Bone marrow (tissue), 2 donors: ENCODE results near the gene DCLRE1A.

Experiments
- DNase-seq, 2 donors: peaks; one replicate each; lab custom pipeline; 2025; lab: John Stamatoyannopoulos, UW

The DCLRE1A gene

DNA sequence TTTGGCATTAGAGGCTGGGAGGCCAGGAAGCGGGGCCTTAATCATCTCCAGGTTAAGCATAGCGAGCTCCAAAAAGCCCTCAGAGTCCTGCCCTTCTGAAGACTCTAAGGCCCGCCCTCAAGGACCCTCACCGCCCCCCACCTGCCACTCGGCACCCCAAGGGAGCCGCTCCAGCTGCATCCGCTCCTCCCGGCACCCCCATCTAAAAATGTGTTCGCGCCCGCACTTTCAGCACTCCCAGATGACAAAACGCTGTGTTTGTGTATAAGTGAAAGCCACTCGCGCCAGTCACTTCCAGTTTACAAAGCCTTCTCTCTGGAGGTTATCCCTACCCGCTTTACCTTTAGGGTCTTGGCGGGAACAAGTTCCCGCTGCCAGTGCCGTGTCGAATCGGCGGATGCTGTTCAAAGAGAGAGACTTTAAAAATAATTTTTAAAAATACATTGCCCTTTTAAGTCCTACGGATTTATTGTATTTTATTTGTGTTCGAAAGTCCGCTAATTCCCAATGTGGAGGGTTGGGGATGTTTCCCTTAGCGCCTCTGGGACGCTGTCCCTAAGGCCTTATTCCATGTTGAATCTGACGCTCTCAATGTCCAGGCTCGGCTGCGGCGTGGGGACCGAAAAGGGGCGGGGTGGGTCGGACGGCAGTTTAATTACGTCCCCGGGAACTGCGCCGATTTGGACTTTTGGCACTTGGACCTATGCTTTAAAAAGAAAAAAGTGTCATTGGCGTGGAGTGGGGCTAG is at the start of gene DCLRE1A, which contains the start of gene NHLRC2:
Gene DCLRE1A (minus strand): TSS at position 70 of the 748 bp plus-strand sequence. CDS start 900 bp downstream, outside the sequence.
Gene NHLRC2 (plus strand): TSS at position 649 of the 748 bp plus-strand sequence. CDS start 212 bp downstream, outside the sequence.
- DNase-seq: peak; percentile 82 to 91

DNA sequence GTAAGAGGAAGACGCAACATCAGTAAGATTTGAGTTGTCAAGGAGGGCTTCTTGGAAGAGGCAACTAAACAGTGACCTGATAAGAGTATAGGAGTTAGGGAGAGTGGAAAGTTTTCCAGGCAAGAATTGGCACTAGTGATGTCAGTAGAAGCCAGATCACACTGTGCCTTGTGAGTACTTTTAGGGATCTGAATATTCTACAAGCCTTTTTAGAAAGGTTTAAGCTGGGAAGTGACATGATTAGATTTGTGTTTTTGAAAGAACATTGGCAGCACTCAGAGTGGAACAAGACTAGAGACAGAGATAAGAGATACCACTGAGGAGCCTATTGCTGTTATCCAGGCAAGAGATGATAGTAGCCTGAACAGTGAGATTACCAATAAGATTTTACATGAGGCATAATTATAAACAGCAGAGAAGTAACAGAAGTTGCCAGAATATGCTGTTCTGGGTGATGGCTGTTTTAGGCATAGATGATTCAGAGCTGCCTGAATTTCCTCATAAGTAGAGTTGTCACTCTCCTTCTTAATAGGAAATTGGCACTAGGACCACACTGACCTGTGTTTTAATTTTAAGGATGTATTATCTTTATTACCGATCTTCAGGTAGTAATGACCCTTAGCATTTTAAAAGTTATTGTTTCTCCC is 46.2 kb upstream of the DCLRE1A start:
- DNase-seq: no peak

DNA sequence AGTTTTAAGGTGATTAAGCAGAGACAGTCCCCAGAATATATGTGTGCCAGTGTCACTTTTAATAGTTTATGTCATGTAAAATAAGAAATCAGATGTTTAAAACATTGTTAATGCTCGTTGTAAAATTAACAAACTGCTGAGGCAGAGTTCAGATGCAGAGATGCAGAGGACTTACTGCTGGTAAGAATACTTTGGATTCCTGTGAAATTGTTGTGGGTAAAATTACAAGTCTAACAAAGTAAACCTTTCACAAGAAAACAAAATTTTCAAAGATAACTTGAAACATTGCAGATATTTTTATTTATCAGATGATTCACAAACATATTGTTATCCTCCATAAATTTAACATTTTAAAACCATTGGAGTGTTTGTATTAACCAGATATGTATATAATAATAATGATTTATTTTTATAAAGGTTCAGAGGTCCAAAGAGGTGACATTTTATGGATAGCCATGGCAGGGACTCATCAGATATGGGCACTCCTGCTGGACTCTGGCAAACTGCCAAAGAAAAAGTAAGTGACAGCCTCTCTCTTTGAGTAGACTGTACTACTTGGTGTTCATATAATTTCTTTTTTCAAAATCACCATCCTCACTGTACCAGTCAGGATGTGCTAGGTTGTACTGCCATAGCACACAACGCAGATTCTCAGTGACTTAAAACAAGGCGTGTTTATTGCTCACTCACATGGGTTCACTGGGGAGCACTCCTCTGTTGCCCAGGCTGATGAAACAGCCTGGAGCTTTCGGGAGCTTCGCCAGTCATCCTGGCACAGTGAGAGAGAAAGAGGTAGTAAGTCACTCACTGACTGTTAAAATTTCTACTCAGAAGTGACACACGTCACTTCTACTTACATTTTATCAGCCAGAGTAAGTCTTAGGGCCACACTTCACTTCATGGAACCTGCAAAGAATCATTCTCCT is 44.1 kb upstream of the DCLRE1A start:
- DNase-seq: no peak

DNA sequence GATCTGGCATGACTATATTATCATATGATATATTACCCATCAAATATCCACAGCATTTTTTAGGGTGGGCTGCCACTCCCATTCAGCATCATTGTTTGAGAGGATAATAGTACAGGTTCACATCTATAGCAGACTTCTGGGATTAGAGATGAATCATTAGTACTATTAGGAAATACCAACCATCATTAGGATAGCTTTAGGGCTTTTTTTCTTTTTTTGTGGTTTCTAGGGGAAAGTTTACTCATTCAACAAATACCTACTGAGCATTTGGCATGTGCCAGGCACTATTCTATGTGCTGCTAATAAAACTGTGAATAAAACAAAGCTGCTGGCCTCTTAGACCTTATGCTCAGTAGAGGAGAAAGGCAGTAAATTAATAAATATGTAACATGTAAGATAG is 41.1 kb upstream of the DCLRE1A start:
- no peak for DNase-seq

DNA sequence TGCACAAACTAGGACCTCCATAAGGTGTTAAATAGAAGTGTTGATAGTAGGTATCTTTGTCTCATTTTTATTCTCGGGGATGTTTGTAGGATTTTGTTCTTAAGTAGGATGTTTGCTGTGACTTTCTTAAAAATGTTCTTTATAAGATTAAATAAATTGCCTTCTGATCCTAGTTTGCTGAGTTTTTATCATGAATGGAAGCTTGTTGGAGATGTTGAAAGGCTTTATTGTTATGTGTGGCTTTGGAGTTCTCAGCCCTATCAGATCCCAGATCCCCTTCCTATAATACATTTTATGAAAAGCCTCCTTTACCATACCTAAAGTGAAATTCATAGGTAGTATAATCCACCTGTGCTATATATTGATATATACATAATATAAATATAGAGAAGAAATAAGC is 40.7 kb upstream of the DCLRE1A start:
- no peak for DNase-seq

DNA sequence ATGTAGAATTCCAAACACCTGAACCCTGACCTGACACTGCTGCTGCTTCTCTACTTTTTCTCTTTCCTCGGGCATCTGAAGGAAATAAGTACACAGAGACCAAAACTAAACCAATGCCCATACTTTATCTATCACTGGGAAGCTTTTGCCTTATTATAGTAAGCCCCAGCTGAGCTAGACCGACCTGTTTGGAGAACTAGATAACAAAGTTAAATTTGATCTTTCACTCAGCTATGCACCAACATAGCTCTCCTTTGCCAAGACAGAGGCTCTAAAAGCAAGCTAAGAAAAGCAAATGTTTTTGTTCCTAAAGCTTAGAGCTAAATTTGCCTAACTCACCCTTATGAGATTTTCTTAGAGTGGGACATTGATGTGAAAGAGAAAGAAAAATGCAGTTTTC is 39.7 kb upstream of the DCLRE1A start:
- no peak for DNase-seq

DNA sequence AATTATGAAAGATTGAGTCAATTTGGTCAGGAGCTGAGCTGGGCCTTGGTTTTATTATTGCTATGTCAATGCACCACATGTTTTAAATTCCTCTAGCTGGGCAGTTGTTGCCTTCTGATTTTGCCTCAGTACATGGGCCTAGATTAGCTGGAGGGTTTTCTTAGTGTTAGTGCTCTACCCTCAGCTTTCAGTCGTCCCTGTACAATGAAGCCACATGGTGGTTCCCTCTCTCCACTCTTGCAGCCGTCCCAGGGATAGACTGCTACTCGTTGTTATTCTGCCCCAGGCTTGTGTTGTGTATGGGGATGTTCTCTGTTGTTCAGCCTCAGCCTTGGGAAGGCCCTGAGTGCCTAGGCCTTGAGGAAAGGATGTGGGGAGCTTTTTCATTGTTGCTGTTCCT is 37.6 kb upstream of the DCLRE1A start:
- DNase-seq: no peak

DNA sequence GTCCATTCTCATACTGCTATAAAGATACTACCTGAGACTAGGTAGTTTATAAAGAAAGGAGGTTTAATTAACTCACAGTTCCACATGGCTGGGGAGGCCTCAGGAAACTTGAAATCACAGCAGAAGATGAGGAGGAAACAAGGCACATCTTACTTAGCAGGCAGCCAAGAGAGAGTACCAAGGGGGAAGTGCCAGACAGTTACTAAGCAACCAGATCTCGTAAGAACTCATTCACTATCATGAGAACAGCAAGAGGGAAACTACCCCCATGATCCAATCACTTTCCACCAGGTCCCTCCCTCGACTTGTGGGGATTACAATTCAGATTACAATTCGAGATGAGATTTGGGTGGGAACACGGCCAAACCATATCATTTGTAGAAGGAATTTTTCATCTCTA is 36.9 kb upstream of the DCLRE1A start:
- DNase-seq: no peak

DNA sequence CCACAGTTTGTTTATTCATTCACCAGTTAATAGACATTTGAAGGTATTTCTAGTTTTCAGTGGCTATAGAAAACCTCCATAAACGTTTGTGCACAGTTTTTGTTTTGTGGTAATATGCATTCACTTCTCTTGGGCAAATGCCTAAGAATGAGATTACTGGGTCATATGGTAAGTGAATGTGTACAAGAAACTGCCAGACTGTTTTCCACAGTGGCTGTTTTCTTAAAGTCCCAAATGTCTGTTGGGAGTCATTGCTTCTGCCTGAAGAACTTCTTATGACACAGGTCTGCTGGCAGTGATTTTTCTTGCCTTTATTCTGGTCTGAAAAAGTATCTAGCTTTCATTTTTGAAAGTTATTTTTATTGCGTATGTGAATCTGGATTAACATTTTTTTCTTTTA is 36.0 kb upstream of the DCLRE1A start:
- no peak for DNase-seq

DNA sequence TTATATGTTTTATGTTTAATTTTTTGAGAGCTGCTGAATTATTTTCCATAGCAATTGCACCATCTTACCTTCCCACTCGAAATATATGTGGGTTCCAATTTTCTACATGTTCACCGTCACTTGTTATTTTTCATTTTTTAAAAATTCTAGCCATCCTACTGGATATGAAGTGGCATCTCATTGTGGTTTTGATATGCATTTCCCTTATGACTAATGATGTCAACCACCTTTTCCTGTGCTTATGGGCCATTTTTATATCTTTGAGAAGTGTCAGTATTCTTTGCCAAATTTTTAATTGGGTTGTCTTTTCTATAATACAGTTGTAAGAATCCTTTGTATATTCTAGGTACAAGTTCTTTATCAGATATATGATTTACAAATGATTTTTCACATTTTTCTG is 28.4 kb upstream of the DCLRE1A start:
- DNase-seq: peak in 1 of 2 donors; percentile 76

DNA sequence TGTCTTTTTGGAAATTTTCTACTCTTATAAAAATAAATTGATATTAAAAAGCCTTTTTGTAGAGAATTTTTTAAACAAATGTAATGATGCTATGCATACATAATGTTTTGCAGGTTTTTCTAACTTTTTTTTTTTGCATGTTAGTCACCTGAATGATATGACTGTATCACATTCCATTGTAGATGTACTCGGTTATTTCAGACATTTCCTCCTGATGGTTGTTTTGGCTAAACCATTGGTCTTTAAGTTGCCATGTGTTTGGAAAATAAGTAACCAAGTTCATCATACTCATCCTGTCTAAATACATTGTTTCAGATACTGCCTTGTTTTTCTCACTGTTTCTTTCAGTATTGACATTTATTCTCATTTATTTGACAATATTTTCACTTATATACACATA is 26.4 kb upstream of the DCLRE1A start:
- no peak for DNase-seq

DNA sequence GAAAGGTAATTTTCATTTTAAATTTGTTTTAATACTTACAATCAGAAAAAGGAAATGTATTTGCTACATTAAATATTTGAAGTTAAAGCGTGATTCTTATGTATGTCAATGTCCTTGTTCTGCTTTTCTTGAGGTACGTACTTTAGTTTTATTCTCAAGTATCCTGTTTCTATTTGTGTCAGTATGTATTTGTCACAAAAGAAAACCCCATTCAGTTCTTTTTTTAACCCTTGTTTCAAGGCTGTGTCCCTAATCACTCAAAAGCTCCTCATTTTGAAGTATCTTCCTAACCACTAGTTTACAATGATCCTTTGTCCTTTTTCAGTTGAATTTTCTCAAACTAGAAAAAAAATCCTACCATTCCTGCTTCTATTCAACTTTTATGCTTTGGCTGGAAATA is 25.8 kb upstream of the DCLRE1A start:
- DNase-seq: peak in 1 of 2 donors; percentile 28

DNA sequence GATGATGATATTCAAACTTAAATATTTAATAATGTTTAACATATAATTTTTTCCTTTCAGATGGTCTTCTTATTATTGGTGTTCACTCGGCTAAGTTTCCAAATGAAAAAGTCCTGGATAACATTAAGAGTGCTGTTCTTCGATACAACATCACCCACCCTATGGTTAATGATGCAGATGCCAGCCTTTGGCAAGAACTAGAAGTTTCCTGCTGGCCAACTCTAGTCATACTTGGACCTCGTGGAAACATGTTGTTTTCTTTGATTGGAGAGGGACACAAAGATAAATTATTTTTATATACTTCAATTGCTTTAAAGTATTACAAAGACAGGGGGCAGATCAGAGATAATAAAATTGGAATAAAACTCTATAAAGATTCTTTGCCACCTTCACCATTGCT is 22.6 kb upstream of the DCLRE1A start:
- DNase-seq: no peak

DNA sequence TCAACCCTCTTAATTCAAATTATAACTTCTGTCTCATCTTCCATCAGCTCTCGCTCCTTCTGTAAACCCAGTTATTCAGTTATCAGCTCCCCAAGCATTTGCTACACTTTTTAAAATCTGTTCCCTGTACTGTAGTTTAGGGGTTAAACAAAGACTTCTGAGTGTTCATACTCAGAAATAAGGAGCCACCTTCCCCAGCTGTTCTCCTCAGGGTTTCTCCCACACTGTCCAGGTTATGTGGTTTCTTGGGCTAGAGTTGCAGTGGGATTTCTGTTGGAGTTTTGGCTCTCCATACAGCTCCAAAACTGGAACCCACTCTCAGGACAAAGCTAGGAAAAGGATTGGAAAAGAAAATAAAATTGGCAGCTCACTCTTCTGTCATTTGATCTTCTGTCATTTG is 21.3 kb upstream of the DCLRE1A start:
- no peak for DNase-seq

DNA sequence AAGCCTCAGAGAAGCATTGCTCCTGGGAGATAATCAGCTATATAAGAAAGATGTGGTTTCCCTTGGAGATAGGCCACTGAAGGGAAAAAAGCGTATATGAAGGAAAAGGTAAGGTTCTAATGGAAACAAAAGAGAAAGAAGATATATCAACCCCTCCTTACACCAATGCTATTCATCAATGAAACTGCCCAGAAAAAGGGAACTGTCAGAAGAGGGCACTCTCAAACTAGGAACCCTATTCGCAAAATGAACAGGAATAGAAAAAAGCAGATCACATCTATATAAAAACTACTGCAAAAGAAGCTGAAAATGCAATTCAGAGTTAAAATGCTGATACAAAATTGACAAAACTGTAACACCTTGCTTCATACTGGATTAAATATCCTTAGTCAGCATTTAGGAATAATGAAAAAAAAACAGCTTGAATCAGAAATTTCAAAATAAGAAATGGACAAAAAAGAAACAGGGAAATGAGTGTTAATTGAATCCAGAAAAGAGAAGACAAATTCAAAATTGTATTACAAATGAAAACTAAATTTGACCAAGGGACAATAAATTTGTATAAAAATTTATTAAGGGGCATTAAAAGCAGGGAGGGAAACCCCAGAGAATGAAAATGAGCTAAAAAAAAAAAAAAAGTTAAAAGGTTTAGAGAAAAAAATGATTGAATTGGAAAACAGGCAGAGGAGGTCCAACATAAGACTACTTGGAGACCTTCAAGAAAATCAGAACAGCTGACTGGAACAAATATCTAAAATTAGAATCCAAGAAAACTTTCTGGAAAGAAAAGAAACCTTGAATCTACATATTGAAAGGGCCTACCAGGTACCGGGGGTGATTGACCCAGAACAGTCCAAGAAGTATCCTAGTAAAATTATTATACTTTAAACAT is 18.5 kb upstream of the DCLRE1A start:
- DNase-seq: peak in 1 of 2 donors; percentile 11

DNA sequence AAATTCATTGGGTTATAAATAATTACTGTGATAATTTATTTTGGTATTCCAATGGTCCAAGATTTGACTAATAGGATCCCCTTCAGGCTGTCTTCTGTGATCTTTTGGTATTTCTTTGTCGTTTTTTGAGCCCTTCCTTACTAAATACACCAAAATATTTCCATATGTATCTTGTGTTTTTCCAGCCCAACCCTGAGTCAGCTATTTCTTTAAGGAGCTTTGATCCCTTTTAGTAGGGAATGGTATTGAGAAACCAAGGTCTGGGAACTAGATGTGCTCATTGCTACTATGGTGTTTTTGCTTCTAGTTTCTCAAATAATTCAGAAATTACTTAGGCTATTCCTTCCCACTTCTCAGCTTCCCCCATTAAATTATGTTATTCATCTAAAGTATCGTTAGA is 15.9 kb upstream of the DCLRE1A start:
- no peak for DNase-seq

DNA sequence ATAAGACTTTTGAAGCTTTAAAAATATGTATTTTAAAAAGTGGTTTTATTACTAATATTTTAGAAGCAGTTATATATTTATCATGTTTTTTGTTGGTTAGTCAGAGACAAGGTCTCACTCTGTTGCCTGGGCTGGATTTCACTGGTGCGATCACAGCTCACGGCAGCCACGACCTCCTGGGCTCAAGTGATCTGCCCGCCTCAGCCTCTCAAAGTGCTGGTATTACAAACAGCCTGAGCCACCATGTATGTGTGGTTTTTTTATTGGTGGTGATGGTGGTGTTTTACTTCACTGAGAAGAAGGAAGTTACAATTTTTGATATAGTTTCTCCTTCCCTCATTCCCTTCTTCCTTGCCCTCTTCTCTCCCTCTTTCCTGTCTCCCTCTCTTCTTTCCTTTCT is 14.0 kb upstream of the DCLRE1A start:
- no peak for DNase-seq

DNA sequence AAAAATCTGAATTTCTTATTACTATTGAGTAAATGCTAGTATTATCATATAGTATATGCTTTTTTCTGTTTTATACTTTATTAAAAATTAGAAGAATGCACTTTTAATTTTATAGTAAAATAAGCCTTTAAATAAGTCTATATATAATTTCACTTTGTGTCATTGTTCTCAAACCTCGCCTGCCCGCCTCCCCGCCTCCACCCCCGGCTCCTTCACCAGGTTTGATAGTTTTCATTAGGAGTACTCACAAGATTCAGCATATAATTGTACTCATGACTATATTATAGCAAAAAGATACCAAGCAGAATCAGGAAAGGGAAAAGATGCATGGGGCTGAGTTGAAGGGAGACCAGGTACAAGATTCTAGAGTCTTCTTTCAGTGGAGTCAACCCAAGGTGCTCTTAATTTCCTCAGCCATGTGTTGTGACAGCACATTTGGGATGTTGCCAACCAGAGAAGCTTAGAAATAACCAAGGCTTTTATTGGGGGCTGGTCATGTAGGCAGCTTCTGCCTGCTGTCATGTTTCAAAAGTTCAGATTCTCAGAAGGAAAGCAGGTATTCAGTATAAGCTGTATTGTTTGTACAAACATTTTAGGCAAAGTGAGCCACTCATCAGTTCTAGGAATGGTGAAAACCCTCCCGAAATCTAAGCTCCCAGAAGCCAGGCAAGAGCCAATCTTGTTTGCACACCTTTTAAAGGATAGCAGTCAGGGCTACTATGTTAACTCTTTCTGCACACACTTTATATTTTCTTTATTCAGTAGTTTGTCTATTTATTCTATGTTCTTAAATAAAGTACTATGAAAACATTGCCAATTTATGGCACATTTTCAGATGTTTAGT is 12.9 kb upstream of the DCLRE1A start:
- no peak for DNase-seq

DNA sequence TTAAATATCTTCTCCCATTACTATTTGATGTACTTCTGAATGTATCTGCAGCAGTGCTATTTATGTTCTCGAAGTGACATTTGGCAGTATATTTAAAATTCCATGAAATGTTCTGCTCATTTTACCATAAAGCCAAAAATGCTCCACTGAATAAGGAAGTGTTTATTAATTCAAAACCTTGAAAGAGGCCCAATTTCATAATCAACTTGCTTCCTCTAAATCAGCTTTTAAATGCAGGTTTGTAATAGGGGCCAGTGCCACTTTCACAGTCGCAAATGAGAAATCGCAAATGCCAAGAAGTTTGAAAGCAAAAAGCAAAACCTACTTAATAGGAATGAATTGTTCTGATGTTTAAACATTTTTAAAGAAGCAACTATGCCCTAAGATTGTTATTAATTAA is 12.0 kb upstream of the DCLRE1A start:
- DNase-seq: no peak

DNA sequence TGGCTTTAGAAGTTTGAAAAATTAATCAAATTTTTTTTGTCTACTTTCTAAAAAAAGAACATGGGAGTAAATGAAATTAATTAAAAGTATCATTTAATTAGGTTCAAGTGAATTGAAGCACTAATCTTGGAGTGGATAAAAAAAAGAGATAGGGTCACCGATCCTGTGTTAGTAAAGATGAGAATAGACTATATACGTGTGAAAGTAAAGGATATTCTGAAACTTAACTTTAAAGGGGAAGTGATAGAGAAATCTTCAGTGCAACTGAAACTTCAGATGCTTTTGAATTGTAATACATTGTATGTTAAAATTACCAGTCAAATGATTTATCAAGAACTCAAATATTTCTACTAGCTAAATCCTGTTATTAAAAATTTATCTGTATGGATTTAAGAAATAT is 5.4 kb upstream of the DCLRE1A start:
- no peak for DNase-seq

DNA sequence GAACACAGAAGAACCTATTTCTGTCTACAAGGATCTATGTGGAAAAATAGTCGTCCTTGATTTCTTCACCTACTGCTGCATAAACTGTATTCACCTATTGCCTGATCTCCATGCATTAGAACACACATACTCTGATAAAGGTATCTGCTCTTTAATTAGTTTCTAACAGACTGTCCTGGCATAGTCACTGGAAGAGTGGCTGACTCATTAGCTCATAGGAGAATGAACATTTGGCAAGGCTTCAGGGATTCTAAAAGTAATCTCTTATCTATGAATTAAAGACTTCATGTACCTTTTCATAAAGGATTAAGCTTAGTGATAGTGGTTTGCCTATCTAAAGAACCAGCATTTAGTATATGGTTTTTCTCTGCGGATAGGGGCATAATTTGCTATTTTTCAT is 4.7 kb upstream of the DCLRE1A start:
- DNase-seq: no peak
